DND-41 (cell line): ENCODE data around the gene RPL3.

Experiments used
- ATAC-seq: fragments of 200-7000 bp; cut with Tn5 transposase; 3 replicates; pipeline ENCODE4 v1.9.1; 2021; ENCODE audit warnings: low read depth; ENCODE audit not compliant: insufficient read depth
- DNase-seq: peaks from one replicate; pipeline ENCODE4 v3.0.0-alpha.2; 2020
- H2AFZ ChIP-seq: 2 replicates; pipeline ENCODE4 v1.6.0; 2012; ENCODE audit warnings: low read depth, low read length
- H3K27ac ChIP-seq: 2 replicates; pipeline ENCODE4 v1.5.1; 2012; ENCODE audit warnings: low read length, inconsistent platforms
- H3K27me3 ChIP-seq: fragments of 200-600 bp; sonication (generic); 2 replicates; pipeline ENCODE4 v1.6.0; 2012; ENCODE audit warnings: low read length, mild to moderate bottlenecking, inconsistent platforms; ENCODE audit not compliant: insufficient read depth, poor library complexity
- H3K36me3 ChIP-seq: 2 replicates; pipeline ENCODE4 v1.5.1; 2012; ENCODE audit warnings: low read length, inconsistent platforms; ENCODE audit not compliant: insufficient read depth
- H3K4me1 ChIP-seq: 2 replicates; pipeline ENCODE4 v1.5.1; 2012; ENCODE audit warnings: mild to moderate bottlenecking, low read length; ENCODE audit not compliant: insufficient read depth
- H3K4me2 ChIP-seq: 2 replicates; pipeline ENCODE4 v1.6.0; 2012; ENCODE audit warnings: mild to moderate bottlenecking, moderate library complexity, low read length, inconsistent platforms; ENCODE audit not compliant: insufficient read depth
- H3K4me3 ChIP-seq, 2 experiments: fragments of 200-600 bp in 1 of 2; shearing (Covaris generic) in 1 of 2; 2 replicates each; pipeline ENCODE4 v1.5.1; 2012 to 2016; ENCODE audit warnings: inconsistent platforms in 2 of 2, low read length in 2 of 2, mild to moderate bottlenecking in 2 of 2, low read depth in 1 of 2, moderate library complexity in 1 of 2
- H3K79me2 ChIP-seq: 2 replicates; pipeline ENCODE4 v1.6.0; 2012; ENCODE audit warnings: low read length, inconsistent platforms; ENCODE audit not compliant: insufficient read depth
- H3K9ac ChIP-seq: 2 replicates; pipeline ENCODE4 v1.6.0; 2012; ENCODE audit warnings: low read depth, mild to moderate bottlenecking, inconsistent platforms, low read length, moderate library complexity
- H3K9me3 ChIP-seq: 2 replicates; pipeline ENCODE4 v1.5.1; 2012; ENCODE audit warnings: low read length, moderate library complexity, mild to moderate bottlenecking, inconsistent platforms; ENCODE audit not compliant: insufficient read depth, severe bottlenecking
- H4K20me1 ChIP-seq: 2 replicates; pipeline ENCODE4 v1.6.0; 2012; ENCODE audit warnings: low read length; ENCODE audit not compliant: insufficient read depth
- CTCF ChIP-seq: IDR thresholded peaks from 2 replicates; pipeline ENCODE4 v1.5.1; 2012; ENCODE audit warnings: borderline replicate concordance, low read length, moderate library complexity, mild to moderate bottlenecking; ENCODE audit not compliant: poor library complexity, severe bottlenecking; ENCODE audit errors: extremely low read depth
- EZH2 ChIP-seq: IDR thresholded peaks from 3 replicates; pipeline ENCODE4 v1.6.1; 2012; ENCODE audit warnings: borderline replicate concordance, low read depth, mild to moderate bottlenecking, moderate library complexity, low read length, inconsistent platforms; ENCODE audit not compliant: severe bottlenecking

The RPL3 gene

DNA sequence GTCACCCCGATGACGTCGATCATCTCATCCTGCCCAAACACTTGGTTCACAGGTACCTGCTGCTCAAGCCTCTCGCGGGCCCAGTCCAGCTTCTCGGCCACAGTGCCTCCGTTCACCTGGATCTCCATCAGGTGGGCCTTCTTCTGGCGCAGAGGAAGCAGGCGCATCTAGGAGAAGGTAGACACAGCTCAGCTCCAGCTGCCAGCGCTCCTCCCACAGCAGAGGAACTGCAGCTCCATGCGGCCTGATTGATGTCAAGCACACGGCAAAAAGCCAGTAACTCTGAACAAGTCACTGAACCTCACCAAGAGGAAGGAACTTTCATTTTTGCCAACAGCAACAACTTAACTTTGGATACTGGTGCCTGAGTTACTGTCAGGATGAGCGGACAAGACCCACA is 4.0 kb downstream of the RPL3 start:
- Histone ChIP-seq H3K4me3 (peak overlapping the region in 1 of 2 experiments; percentile 44; a peak in 1 of 4 replicates), H3K4me2 (peak overlapping the region; percentile 69), H3K36me3 (peaks cover 78% of the 10 kb centered on the region), H3K27me3 (no peaks in the 10 kb centered on the region), H4K20me1 (peaks cover 85% of the 10 kb centered on the region), H3K9ac (peak overlapping the region; percentile 79; the same call in 1 of the 2 replicates), H3K27ac (no peak overlapping the region; the same call in 1 of the 2 replicates), H2AFZ (no peak overlapping the region), H3K79me2 (peaks cover 55% of the 10 kb centered on the region), H3K9me3 (no peaks in the 10 kb centered on the region), H3K4me1 (peaks cover 45% of the 10 kb centered on the region)
- no peak for ATAC-seq
- DNase-seq: no peak
- TF ChIP-seq EZH2: no peak
- TF ChIP-seq CTCF: no peak

GRCh38 chr22:39314251-39314971 is 5.0 kb downstream of the RPL3 start:
- TF ChIP-seq EZH2 (no peak), CTCF (peak; percentile 14)
- Histone ChIP-seq H3K9me3 (no peaks in the 10 kb centered on the region), H3K27me3 (no peaks in the 10 kb centered on the region), H3K4me3 (no peak overlapping the region), H3K79me2 (peaks cover 55% of the 10 kb centered on the region), H3K9ac (0 out of 2 replicates have a peak overlapping the region, but pooled peaks have one; percentile 10), H3K4me1 (peaks cover 44% of the 10 kb centered on the region), H3K4me2 (peak overlapping the region; percentile 69; the same call in 1 of the 2 replicates), H3K36me3 (peaks cover 78% of the 10 kb centered on the region), H2AFZ (no peak overlapping the region), H3K27ac (no peak overlapping the region), H4K20me1 (peaks cover 89% of the 10 kb centered on the region)
- ATAC-seq (no peak), DNase-seq (no peak)

GRCh38 chr22:39313258-39314001 is 6.0 kb downstream of the RPL3 start:
- Histone ChIP-seq H3K27me3 (no peaks in the 10 kb centered on the region), H3K4me1 (peaks cover 40% of the 10 kb centered on the region), H3K79me2 (peaks cover 45% of the 10 kb centered on the region), H3K4me3 (no peak overlapping the region), H2AFZ (no peak overlapping the region), H3K36me3 (peaks cover 70% of the 10 kb centered on the region), H3K9me3 (no peaks in the 10 kb centered on the region), H3K4me2 (no peak overlapping the region), H4K20me1 (peaks cover 83% of the 10 kb centered on the region), H3K9ac (no peak overlapping the region), H3K27ac (no peak overlapping the region)
- no peak for DNase-seq
- TF ChIP-seq EZH2 (no peak), CTCF (no peak)
- ATAC-seq: no peak
